ENCODE results near the gene WRNIP1. TPM values are rescaled to one million over a fixed set of nuclear protein-coding genes. Genes with fewer than 3 reads are reported as not detected.

Gene WRNIP1
- total RNA-seq, 5 donors from 2014 or later (not counting 1 experiment from before 2014, with no cell fraction given): 30.1 to 46.1 (median 41.1) TPM

- H3K36me3 ChIP-seq (ENCODE audit: control insufficient read depth in 2 of 2, extremely low read depth in 1 of 2, insufficient read depth in 1 of 2, low read length in 1 of 2): no peaks in the 10 kb centered on the region
- Mint-ChIP-seq H3K36me3 (peaks cover 5% of the 10 kb centered on the region), H3K4me3 (no peak overlapping the region), H3K9me3 (no peaks in the 10 kb centered on the region), H3K4me1 (peaks cover 7 to 11% (median 7%) of the 10 kb centered on the region in 3 donors), H3K27me3 (no peaks in the 10 kb centered on the region), H3K27ac (no peak overlapping the region)
- no peak for DNase-seq
- H3K4me3 ChIP-seq (ENCODE audit: control insufficient read depth in 1 of 2, extremely low read depth in 1 of 2, low read length in 1 of 2): no peak overlapping the region
- WGBS (ENCODE audit: insufficient coverage): 87% methylated on average over 6 of the region's 7 CpGs
- no peaks in the 10 kb centered on the region for H3K27me3 ChIP-seq (replicated peaks in 1 of 2; ENCODE audit: control insufficient read depth in 2 of 2, extremely low read depth in 1 of 2, insufficient read depth in 2 of 2, low read length in 1 of 2)
- CTCF ChIA-PET: no interaction called here
- no peaks in the 10 kb centered on the region for H3K9me3 ChIP-seq
- no peak overlapping the region for H3K27ac ChIP-seq (ENCODE audit: low read length)
- no peaks in the 10 kb centered on the region for H3K4me1 ChIP-seq (ENCODE audit: control insufficient read depth in 1 of 2, extremely low read depth in 1 of 2, insufficient read depth in 2 of 2, low read length in 2 of 2)
- POLR2A ChIA-PET: no interaction called here
- no peak for ATAC-seq (replicated peaks in 1 of 4)
Measured at GRCh38 chr6:2803731-2804429, 38.7 kb downstream of the WRNIP1 start.

GRCh38 chr6:2804516-2804915 is 39.3 kb downstream of the WRNIP1 start:
- no peak overlapping the region for H3K4me3 ChIP-seq (ENCODE audit: control insufficient read depth in 1 of 2, extremely low read depth in 1 of 2, low read length in 1 of 2)
- H3K4me1 ChIP-seq (ENCODE audit: control insufficient read depth in 1 of 2, extremely low read depth in 1 of 2, insufficient read depth in 2 of 2, low read length in 2 of 2): no peaks in the 10 kb centered on the region
- Mint-ChIP-seq H3K36me3 (peaks cover 5% of the 10 kb centered on the region), H3K9me3 (no peaks in the 10 kb centered on the region), H3K27ac (no peak overlapping the region), H3K27me3 (no peaks in the 10 kb centered on the region), H3K4me1 (peaks cover 3 to 11% (median 8%) of the 10 kb centered on the region in 3 donors), H3K4me3 (no peak overlapping the region)
- no peaks in the 10 kb centered on the region for H3K27me3 ChIP-seq (replicated peaks in 1 of 2; ENCODE audit: control insufficient read depth in 2 of 2, extremely low read depth in 1 of 2, insufficient read depth in 2 of 2, low read length in 1 of 2)
- no peaks in the 10 kb centered on the region for H3K36me3 ChIP-seq (ENCODE audit: control insufficient read depth in 2 of 2, extremely low read depth in 1 of 2, insufficient read depth in 1 of 2, low read length in 1 of 2)
- ChIA-PET CTCF (no interaction called here), POLR2A (no interaction called here)
- H3K27ac ChIP-seq (ENCODE audit: low read length): no peak overlapping the region
- ATAC-seq (replicated peaks in 1 of 4) (no peak), DNase-seq (no peak)
- H3K9me3 ChIP-seq: no peaks in the 10 kb centered on the region
- WGBS (ENCODE audit: insufficient coverage): 94% methylated on average over 2 of the region's 6 CpGs

DNA sequence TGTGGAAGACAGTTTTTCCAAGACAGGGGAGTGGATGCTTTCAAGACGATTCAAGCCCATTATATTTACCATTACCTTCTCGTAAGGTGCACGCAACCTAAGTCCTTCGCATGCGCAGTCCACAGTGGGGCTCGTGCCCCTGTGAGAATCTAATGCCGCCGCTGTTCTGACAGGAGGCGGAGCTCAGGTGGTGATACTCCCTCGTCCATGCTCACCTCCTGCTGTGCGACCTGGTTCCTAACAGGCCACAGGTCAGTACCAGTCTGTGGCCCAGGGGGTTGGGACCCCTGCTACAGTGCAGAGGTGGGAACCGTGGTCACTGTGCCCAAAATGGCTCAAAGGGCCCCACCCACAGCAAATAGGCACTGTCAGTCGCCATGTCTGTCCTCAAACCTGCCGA is 39.8 kb downstream of the WRNIP1 start:
- H3K27me3 Mint-ChIP-seq: no peaks in the 10 kb centered on the region
- no peak overlapping the region for H3K4me3 Mint-ChIP-seq
- ChIA-PET CTCF (no interaction called here), POLR2A (interaction anchor here in 1 of 2 donors (0.6 kb wide), 1 partner anchor 63 kb away, joined by 3 read pairs; no protein-coding TSS in a partner anchor)
- peaks cover 5% of the 10 kb centered on the region for H3K36me3 Mint-ChIP-seq
- peaks cover 2 to 11% (median 8%) of the 10 kb centered on the region in 3 donors for H3K4me1 Mint-ChIP-seq
- WGBS (ENCODE audit: insufficient coverage): 98% methylated on average over 11 of the region's 14 CpGs
- H3K27ac ChIP-seq (ENCODE audit: low read length): no peak overlapping the region
- no peaks in the 10 kb centered on the region for H3K9me3 Mint-ChIP-seq
- H3K27me3 ChIP-seq (replicated peaks in 1 of 2; ENCODE audit: control insufficient read depth in 2 of 2, extremely low read depth in 1 of 2, insufficient read depth in 2 of 2, low read length in 1 of 2): no peaks in the 10 kb centered on the region
- H3K27ac Mint-ChIP-seq: no peak overlapping the region
- no peak for DNase-seq
- no peaks in the 10 kb centered on the region for H3K36me3 ChIP-seq (ENCODE audit: control insufficient read depth in 2 of 2, extremely low read depth in 1 of 2, insufficient read depth in 1 of 2, low read length in 1 of 2)
- no peak overlapping the region for H3K4me3 ChIP-seq (ENCODE audit: control insufficient read depth in 1 of 2, extremely low read depth in 1 of 2, low read length in 1 of 2)
- no peaks in the 10 kb centered on the region for H3K4me1 ChIP-seq (ENCODE audit: control insufficient read depth in 1 of 2, extremely low read depth in 1 of 2, insufficient read depth in 2 of 2, low read length in 2 of 2)
- ATAC-seq (replicated peaks in 1 of 4): no peak
- H3K9me3 ChIP-seq: no peaks in the 10 kb centered on the region

DNA sequence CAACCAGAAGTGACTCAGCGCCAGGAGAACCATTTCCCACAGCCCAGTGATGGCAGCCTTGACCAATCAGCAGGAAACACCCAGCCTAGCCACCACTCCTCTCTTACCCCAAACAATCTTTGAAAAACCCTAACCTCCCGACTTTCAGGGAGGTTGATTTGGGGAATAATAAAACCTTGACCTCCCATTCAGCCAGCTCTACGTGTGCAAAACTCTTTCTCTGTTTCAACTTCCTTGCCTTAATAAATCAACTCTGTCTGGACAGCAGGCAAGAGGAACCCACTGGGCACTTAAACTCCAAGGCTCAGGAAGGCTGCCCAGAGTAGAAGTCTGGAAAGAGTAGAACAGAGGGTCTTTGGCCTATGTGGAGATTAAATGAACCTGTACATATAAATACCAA is 41.5 kb downstream of the WRNIP1 start:
- no peak overlapping the region for H3K4me3 ChIP-seq (ENCODE audit: control insufficient read depth in 1 of 2, extremely low read depth in 1 of 2, low read length in 1 of 2)
- no peak for DNase-seq
- H3K9me3 ChIP-seq: no peaks in the 10 kb centered on the region
- H3K4me1 Mint-ChIP-seq: peaks cover 2 to 7% (median 7%) of the 10 kb centered on the region in 3 donors
- no peaks in the 10 kb centered on the region for H3K9me3 Mint-ChIP-seq
- no peaks in the 10 kb centered on the region for H3K27me3 Mint-ChIP-seq
- H3K4me3 Mint-ChIP-seq: no peak overlapping the region
- H3K27me3 ChIP-seq (replicated peaks in 1 of 2; ENCODE audit: control insufficient read depth in 2 of 2, extremely low read depth in 1 of 2, insufficient read depth in 2 of 2, low read length in 1 of 2): no peaks in the 10 kb centered on the region
- H3K27ac ChIP-seq (ENCODE audit: low read length): no peak overlapping the region
- H3K27ac Mint-ChIP-seq: no peak overlapping the region
- ChIA-PET CTCF (no interaction called here), POLR2A (no interaction called here)
- no peaks in the 10 kb centered on the region for H3K36me3 ChIP-seq (ENCODE audit: control insufficient read depth in 2 of 2, extremely low read depth in 1 of 2, insufficient read depth in 1 of 2, low read length in 1 of 2)
- 83% methylated on average over 1 of the region's 3 CpGs for WGBS (ENCODE audit: insufficient coverage)
- no peak for ATAC-seq (replicated peaks in 1 of 4)
- no peaks in the 10 kb centered on the region for H3K4me1 ChIP-seq (ENCODE audit: control insufficient read depth in 1 of 2, extremely low read depth in 1 of 2, insufficient read depth in 2 of 2, low read length in 2 of 2)
- H3K36me3 Mint-ChIP-seq: peaks cover 5% of the 10 kb centered on the region

GRCh38 chr6:2807342-2808090 is 42.3 kb downstream of the WRNIP1 start:
- ChIA-PET POLR2A (no interaction called here), CTCF (no interaction called here)
- no peaks in the 10 kb centered on the region for H3K27me3 ChIP-seq (replicated peaks in 1 of 2; ENCODE audit: control insufficient read depth in 2 of 2, extremely low read depth in 1 of 2, insufficient read depth in 2 of 2, low read length in 1 of 2)
- H3K4me3 Mint-ChIP-seq: no peak overlapping the region
- ATAC-seq (replicated peaks in 1 of 4) (no peak), DNase-seq (no peak)
- H3K36me3 Mint-ChIP-seq: peaks cover 5% of the 10 kb centered on the region
- WGBS (ENCODE audit: insufficient coverage): 71% methylated on average over 3 of the region's 9 CpGs
- H3K27ac ChIP-seq (ENCODE audit: low read length): no peak overlapping the region
- no peak overlapping the region for H3K27ac Mint-ChIP-seq
- no peaks in the 10 kb centered on the region for H3K27me3 Mint-ChIP-seq
- peaks cover 2 to 7% (median 7%) of the 10 kb centered on the region in 3 donors for H3K4me1 Mint-ChIP-seq
- no peak overlapping the region for H3K4me3 ChIP-seq (ENCODE audit: control insufficient read depth in 1 of 2, extremely low read depth in 1 of 2, low read length in 1 of 2)
- H3K9me3 ChIP-seq: no peaks in the 10 kb centered on the region
- H3K4me1 ChIP-seq (ENCODE audit: control insufficient read depth in 1 of 2, extremely low read depth in 1 of 2, insufficient read depth in 2 of 2, low read length in 2 of 2): no peaks in the 10 kb centered on the region
- H3K9me3 Mint-ChIP-seq: no peaks in the 10 kb centered on the region
- H3K36me3 ChIP-seq (ENCODE audit: control insufficient read depth in 2 of 2, extremely low read depth in 1 of 2, insufficient read depth in 1 of 2, low read length in 1 of 2): no peaks in the 10 kb centered on the region

- Mint-ChIP-seq H3K4me1 (peaks cover 2 to 7% (median 7%) of the 10 kb centered on the region in 3 donors), H3K9me3 (peaks cover 0 to 3% (median 0%) of the 10 kb centered on the region in 3 donors), H3K36me3 (peaks cover 7% of the 10 kb centered on the region), H3K27ac (no peak overlapping the region), H3K4me3 (no peak overlapping the region), H3K27me3 (no peaks in the 10 kb centered on the region)
- CTCF ChIA-PET: no interaction called here
- DNase-seq (no peak), ATAC-seq (replicated peaks in 1 of 4) (no peak)
- H3K36me3 ChIP-seq (ENCODE audit: control insufficient read depth in 2 of 2, extremely low read depth in 1 of 2, insufficient read depth in 1 of 2, low read length in 1 of 2): no peaks in the 10 kb centered on the region
- H3K27me3 ChIP-seq (replicated peaks in 1 of 2; ENCODE audit: control insufficient read depth in 2 of 2, extremely low read depth in 1 of 2, insufficient read depth in 2 of 2, low read length in 1 of 2): no peaks in the 10 kb centered on the region
- POLR2A ChIA-PET: no interaction called here
- no peak overlapping the region for H3K4me3 ChIP-seq (ENCODE audit: control insufficient read depth in 1 of 2, extremely low read depth in 1 of 2, low read length in 1 of 2)
- no peaks in the 10 kb centered on the region for H3K4me1 ChIP-seq (ENCODE audit: control insufficient read depth in 1 of 2, extremely low read depth in 1 of 2, insufficient read depth in 2 of 2, low read length in 2 of 2)
- H3K27ac ChIP-seq (ENCODE audit: low read length): no peak overlapping the region
- WGBS (ENCODE audit: insufficient coverage): 100% methylated on average over 1 of the region's 2 CpGs
- no peaks in the 10 kb centered on the region for H3K9me3 ChIP-seq
Measured at GRCh38 chr6:2809015-2809414, 43.8 kb downstream of the WRNIP1 start.
